ENCODE data around the gene SGCE.

The SGCE gene

GRCh38 chr7:94577357-94577756 lies 78.6 kb downstream of the SGCE start:
- FAIRE-seq: no peak
- DNase-seq (ENCODE audit: insufficient read length, low spot score): no peak

- DNase-seq (ENCODE audit: insufficient read length, low spot score) (no peak), FAIRE-seq (no peak)
Measured at GRCh38 chr7:94576316-94576715, 79.6 kb downstream of the SGCE start.

GRCh38 chr7:94575646-94576045 lies 80.3 kb downstream of the SGCE start:
- FAIRE-seq (no peak), DNase-seq (ENCODE audit: insufficient read length, low spot score) (no peak)

- DNase-seq (ENCODE audit: insufficient read length, low spot score) (no peak), FAIRE-seq (no peak)
Measured at GRCh38 chr7:94571816-94572215, 84.1 kb downstream of the SGCE start.

- FAIRE-seq (no peak), DNase-seq (ENCODE audit: insufficient read length, low spot score) (no peak)
Measured at GRCh38 chr7:94567396-94567795, 88.5 kb downstream of the SGCE start.

GRCh38 chr7:94565247-94565894 lies 90.6 kb downstream of the SGCE start:
- DNase-seq (ENCODE audit: insufficient read length, low spot score): no peak
- FAIRE-seq: no peak

GRCh38 chr7:94562525-94562924 lies 93.4 kb downstream of the SGCE start:
- FAIRE-seq: no peak
- no peak for DNase-seq (ENCODE audit: insufficient read length, low spot score)

GRCh38 chr7:94561841-94562514 lies 94.0 kb downstream of the SGCE start:
- no peak for FAIRE-seq

GRCh38 chr7:94559972-94560371 lies 96.0 kb downstream of the SGCE start:
- FAIRE-seq (no peak), DNase-seq (ENCODE audit: insufficient read length, low spot score) (no peak)

More at GRCh38 chr7:94561841-94562514, 94.0 kb downstream of the SGCE start:
- no peak for DNase-seq (ENCODE audit: insufficient read length, low spot score)

GRCh38 chr7:94557215-94557614 lies 98.7 kb downstream of the SGCE start:
- no peak for FAIRE-seq
- no peak for DNase-seq (ENCODE audit: insufficient read length, low spot score)

- DNase-seq (ENCODE audit: insufficient read length, low spot score) (no peak), FAIRE-seq (no peak)
Measured at GRCh38 chr7:94556028-94556427, 99.9 kb downstream of the SGCE start.

GRCh38 chr7:94547126-94547525 lies 108.8 kb downstream of the SGCE start:
- FAIRE-seq (no peak), DNase-seq (ENCODE audit: insufficient read length, low spot score) (no peak)

GRCh38 chr7:94540428-94540827 lies 115.5 kb downstream of the SGCE start:
- DNase-seq (ENCODE audit: insufficient read length, low spot score): no peak
- no peak for FAIRE-seq
